NCI-H446 (cell line): ENCODE results near the gene BCLAF1.
"Not testable (repeated sequence)": the region's sequence is repeated elsewhere in the genome, so short reads cannot be mapped to it uniquely, and the experiment has no call there.

Source experiments
- DNase-seq, 2 experiments: peaks; one replicate each; lab custom pipeline; 2025; lab: John Stamatoyannopoulos, UW

BCLAF1 gene

GRCh38 chr6:136249811-136250685, 39.6 kb downstream of the BCLAF1 start, which contains the start of gene MTFR2:
MTFR2 (minus strand) TSS chr6:136250311; CDS start chr6:136249099, 1,212 bp downstream.
- peak; percentile 91 to 97 for DNase-seq

DNA sequence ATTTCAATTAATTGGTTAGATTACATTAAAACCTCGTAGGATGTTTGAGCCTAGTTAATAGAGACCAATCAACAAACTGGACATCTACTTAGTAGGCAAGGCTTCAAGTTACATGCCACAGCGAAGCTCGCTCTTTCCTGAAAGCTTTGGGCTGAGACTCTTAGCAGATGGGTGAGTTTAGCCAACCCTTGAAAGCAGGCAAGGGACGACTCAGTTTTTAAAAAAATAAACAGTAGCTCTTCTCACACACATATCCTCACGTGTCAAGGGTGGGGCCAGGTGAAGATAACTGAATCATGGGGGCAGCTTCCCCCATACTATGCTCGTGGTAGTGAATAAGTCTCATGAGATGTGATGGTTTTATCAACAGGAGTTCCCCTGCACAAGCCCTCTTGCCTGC, 40.3 kb downstream of the BCLAF1 start:
- no peak for DNase-seq

- no peak for DNase-seq
Observed at GRCh38 chr6:136244061-136244616, 45.5 kb downstream of the BCLAF1 start.

- no peak for DNase-seq
Observed at GRCh38 chr6:136236466-136237293, 53.0 kb downstream of the BCLAF1 start.

DNA sequence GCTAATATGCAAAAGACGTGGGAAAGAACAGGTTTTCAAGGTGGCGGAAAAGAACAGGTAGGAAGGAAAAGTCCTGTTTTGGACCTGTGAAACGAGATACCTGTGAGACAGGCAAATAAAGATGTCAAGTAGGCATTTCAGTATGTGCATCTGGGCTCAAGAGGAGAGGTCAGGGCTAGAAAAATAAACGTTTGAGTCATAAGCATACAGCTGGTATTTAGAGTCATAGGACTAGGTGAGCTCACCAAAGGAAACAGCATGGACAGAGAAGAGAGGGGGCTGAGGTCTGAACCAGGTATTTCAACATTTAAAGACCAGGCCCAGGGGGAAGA, 54.4 kb downstream of the BCLAF1 start:
- DNase-seq = no peak

DNA sequence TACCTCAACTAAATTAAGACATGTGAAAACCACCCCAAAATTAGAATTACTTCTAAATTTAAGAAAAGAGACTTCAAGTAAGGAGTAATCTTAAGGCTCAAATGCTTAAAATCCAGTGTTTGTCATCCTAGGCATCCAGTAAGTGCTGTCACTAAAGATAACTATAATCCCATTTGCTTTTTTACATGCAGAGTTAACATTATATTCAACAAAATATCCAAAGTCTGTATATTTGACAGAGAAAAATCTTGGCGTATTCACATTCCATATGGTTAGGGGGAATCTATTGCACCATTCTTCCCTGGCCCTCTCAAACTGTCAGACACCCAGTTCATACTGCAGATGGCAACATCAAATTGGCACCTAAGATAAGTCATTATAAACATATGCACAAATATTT, 56.9 kb downstream of the BCLAF1 start:
- DNase-seq = no peak

DNA sequence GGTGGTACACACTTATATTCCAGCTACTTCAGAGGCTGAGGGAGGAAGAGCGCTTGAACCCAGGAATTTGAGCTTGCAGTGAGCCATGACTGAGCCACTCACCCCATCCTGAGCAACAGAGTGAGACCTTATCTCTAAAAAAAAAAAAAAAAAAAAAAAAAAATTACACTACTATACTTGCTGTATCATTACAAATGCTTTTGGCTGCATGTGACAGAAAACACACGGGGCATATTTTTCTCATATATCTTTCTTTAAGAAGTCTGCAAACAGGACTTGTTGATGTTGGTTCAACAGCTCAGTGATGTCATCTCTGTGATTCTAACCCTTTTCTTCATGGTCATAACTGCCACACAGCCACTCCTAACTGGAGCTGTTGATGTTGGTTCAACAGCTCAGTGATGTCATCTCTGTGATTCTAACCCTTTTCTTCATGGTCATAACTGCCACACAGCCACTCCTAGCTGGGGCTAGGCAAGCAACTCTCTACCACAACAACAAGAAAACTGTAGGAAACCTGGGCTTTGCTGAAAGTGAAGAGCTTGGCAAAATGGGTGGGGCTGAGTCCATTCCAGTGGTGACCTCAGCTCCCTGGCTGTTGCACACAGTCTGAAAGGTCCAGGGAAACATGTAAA, 59.3 kb downstream of the BCLAF1 start:
- no peak for DNase-seq

GRCh38 chr6:136228814-136229213, 60.8 kb downstream of the BCLAF1 start:
- no peak for DNase-seq

GRCh38 chr6:136226674-136227377, 62.8 kb downstream of the BCLAF1 start:
- no peak for DNase-seq

DNA sequence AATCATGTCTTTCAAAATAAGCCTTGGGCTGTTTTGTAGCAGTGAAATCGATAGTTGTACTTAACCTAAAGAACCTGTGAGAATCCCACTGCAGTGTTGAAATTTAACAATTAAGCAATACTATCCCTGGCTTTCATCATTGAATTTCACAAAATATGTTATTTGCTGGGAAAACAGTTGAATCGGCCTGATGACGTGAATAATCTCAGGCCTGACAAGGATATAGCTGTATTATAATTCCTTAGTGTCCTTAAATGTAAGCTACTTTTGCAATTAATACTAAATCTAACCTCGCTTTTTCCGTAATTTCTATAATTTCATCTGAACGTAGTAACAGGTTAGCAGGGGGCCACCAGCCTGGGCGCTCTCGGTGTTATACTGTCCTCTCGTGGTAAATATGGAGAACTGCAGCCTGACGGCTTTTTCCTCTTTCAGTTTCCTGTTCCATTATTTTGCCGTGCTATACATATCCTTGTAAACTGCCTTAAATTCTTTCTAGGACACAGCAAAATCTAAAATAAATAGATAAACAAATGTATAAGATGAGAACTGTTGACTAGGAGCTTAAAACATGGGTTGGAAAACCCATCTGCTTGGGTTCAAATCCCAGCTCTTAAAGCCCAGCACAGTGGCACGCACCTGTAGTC, 63.5 kb downstream of the BCLAF1 start:
- DNase-seq = peak in 1 of 2 experiments; percentile 71

GRCh38 chr6:136225496-136225895, 64.2 kb downstream of the BCLAF1 start:
- DNase-seq = no peak

- DNase-seq = not testable (repeated sequence)
Observed at GRCh38 chr6:136224974-136225373, 64.7 kb downstream of the BCLAF1 start.

DNA sequence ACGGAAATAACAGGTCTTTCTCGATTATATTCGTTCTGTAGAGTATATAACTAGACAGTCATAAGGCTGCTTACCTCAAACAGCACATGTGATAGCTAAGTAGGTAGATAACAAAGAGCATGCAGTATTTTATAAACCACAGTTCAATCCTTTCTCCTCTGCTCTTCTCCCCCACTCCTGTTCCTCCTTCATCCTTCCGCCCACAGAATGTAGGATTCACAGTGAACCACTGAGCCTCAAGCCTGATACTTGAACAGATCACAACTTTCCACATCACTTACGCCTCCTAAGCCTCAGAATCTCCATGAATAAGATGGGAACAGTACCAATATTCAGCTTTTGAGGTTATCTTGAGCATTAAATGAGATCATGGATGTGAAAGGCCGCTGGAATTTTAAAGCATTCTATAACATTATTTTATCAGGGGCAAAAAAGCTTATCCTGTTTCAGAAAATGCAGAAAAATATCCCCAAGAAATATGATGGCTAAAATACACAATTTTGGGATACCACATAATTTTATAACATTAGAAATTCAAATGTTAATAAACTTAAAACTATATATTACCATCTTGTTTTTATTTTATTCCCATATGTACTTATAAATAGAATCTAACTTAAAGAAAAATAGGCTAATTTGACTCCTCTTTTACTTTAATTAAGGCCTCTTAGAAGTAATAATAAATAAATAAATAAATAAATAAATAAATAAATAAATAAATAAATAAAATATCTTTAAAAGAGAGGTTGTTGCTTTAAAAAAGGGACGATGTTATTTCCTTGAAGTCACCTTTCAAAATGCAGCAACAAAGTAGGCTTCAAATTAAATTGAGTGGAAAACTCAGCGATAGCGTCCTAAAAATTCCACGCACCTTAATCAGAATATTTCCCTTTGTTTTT, 72.9 kb downstream of the BCLAF1 start:
- DNase-seq = no peak

DNA sequence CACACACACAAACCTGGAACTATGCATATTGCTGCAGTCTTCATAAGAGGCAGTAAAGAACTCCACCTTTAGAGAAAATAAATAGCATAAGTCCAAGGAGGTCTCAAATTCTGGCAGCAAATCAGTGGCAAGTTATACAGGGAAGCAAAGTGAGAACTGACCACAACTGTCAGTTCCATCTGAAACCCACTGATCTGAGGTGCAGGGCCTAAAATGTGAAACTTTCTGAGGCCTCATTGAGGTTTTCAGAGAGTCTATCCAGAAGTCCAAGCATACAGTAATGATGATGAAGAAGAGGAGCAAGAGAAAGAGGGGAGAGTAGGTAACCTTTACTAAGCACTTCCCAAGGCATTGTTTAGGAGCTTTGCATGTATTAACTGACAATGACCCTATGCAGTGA, 75.8 kb downstream of the BCLAF1 start:
- DNase-seq = no peak

- no peak for DNase-seq
Observed at GRCh38 chr6:136213012-136213539, 76.6 kb downstream of the BCLAF1 start.

DNA sequence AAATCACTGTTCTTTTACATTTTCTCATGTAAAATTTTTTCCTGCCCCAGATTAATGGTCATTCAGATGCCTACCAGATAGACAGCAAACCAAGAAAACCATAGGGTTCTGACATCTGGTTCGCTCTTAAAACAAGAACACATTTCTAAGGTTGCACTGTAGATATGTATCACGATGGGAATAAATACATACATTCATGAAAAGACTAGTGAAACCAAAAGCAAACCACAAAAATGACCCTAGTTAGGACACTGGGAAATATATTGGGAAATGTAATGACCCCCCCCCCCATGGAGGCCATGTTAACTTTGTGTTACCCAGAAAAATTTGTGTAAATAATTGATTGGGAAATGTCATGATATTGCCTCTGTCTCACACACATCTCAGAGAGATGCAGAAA, 77.0 kb downstream of the BCLAF1 start:
- no peak for DNase-seq

GRCh38 chr6:136210398-136211165, 79.1 kb downstream of the BCLAF1 start:
- no peak for DNase-seq

DNA sequence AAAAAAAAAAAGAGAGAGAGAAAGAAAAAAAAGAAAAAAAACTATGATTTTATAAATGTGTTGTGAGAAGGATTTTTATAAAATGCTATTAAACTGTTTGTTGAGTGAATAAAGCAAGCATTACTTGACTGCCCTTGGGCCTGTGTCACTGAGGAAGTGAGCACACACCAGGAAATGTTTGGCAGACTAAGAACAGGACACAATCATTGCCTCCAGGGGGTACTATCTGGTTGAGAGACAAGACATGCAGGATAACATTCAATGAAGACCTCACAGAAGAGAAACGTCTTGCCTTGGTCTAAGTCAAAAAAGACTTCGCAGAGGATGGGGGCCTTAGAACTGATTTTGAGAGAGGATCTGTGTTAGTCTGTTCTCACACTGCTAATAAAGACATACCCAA, 80.2 kb downstream of the BCLAF1 start:
- DNase-seq = no peak

DNA sequence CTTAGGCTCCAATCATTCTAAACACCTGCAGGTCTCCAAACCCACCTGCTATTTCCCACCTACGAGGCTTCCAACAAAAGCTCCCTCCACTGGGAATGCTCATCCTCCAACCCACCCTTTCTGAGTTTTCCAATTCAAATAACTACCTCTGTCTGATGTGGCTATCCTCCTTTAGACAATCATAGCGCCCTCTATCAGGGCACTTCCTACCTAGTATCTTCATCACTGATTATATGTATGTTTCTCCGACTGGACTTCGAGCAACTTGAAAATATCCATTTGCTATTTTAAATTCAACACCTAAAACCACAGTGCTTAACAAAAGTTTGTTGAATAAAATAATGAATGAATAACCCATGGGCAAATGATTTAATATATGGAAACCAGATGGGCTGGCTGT, 80.9 kb downstream of the BCLAF1 start:
- no peak for DNase-seq
